PFSK-1 (cell line): ENCODE measurements around the gene SCUBE2.

Experiments
- POLR2AphosphoS5 ChIP-seq: IDR thresholded peaks from 2 replicates; pipeline ENCODE4 v1.6.1; 2012; ENCODE audit warnings: low read depth, mild to moderate bottlenecking, control low read depth, low read length, moderate library complexity
- REST ChIP-seq, 2 experiments: IDR thresholded peaks; 2 replicates each; pipeline versions ENCODE4 v1.6.1 to v1.8.0; 2011 to 2012; ENCODE audit warnings: low read depth in 2 of 2, low read length in 2 of 2, control low read depth in 1 of 2, inconsistent platforms in 1 of 2, mild to moderate bottlenecking in 1 of 2, moderate library complexity in 1 of 2; ENCODE audit not compliant: insufficient read depth in 1 of 2

DNA sequence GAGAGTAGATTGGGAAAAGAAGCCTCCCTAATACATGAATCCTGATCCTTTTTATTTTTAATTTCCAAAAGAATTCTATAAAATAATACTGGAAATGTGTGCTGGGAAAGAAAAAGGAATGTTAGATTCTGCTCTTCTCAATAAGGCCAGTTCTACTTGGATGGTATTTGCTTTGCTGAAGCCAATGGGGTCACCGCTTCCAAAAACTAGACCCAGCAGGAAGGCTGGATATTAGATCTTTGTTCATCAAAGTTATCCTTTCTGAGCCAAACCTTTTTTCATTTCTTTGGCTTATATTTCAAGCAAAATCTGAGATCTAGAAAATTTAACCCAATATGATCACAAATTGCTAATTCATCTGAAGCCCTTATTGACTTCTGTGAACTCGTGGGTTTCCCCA lies 41.4 kb downstream of the SCUBE2 start:
- TF ChIP-seq POLR2AphosphoS5 (no peak), REST (IDR thresholded peaks at IDR 0.05; ENCODE audit: insufficient read depth in 1 of 2, low read depth in 2 of 2, low read length in 2 of 2) (no peak)
